ENCODE data around the gene HUS1. TPM values are rescaled to one million over a fixed set of nuclear protein-coding genes. Genes with fewer than 3 reads are reported as not detected.
A peak's percentile ranks its signal among the peaks of the same experiment; 100 is the strongest.
"Not testable (repeated sequence)": the region's sequence is repeated elsewhere in the genome, so short reads cannot be mapped to it uniquely, and the experiment has no call there.

The HUS1 gene
- 9.6 TPM for total RNA-seq (ENCODE audit: insufficient read depth, low replicate concordance)

GRCh38 chr7:47979145-47979831 is at the start of gene HUS1:
TSS of gene HUS1 (minus strand) at chr7:47979615. CDS start at chr7:47979519, 96 bp downstream.
- DNase-seq (ENCODE audit: low spot score) = peak; percentile 93

- no peak for DNase-seq (ENCODE audit: low spot score)
Measured at GRCh38 chr7:48028938-48029337, 49.5 kb upstream of the HUS1 start, which contains the start of gene SUN3. TSS of gene SUN3 (minus strand) at chr7:48029107. CDS start at chr7:48028938, 169 bp downstream.

- DNase-seq (ENCODE audit: low spot score) = no peak
Measured at GRCh38 chr7:48025624-48026023, 46.2 kb upstream of the HUS1 start.

GRCh38 chr7:48017674-48018073 is 38.3 kb upstream of the HUS1 start:
- DNase-seq (ENCODE audit: low spot score) = no peak

GRCh38 chr7:48016641-48017040 is 37.2 kb upstream of the HUS1 start:
- no peak for DNase-seq (ENCODE audit: low spot score)

GRCh38 chr7:48011951-48012350 is 32.5 kb upstream of the HUS1 start:
- peak; percentile 47 for DNase-seq (ENCODE audit: low spot score)

- no peak for DNase-seq (ENCODE audit: low spot score)
Measured at GRCh38 chr7:48011323-48011722, 31.9 kb upstream of the HUS1 start.

GRCh38 chr7:48009954-48010353 is 30.5 kb upstream of the HUS1 start:
- no peak for DNase-seq (ENCODE audit: low spot score)

GRCh38 chr7:48009257-48009656 is 29.8 kb upstream of the HUS1 start:
- DNase-seq (ENCODE audit: low spot score) = no peak

GRCh38 chr7:48006866-48007265 is 27.5 kb upstream of the HUS1 start:
- no peak for DNase-seq (ENCODE audit: low spot score)

GRCh38 chr7:48004638-48005037 is 25.2 kb upstream of the HUS1 start:
- DNase-seq (ENCODE audit: low spot score) = no peak

GRCh38 chr7:48004032-48004431 is 24.6 kb upstream of the HUS1 start:
- DNase-seq (ENCODE audit: low spot score) = no peak

GRCh38 chr7:48000164-48000563 is 20.7 kb upstream of the HUS1 start:
- not testable (repeated sequence) for DNase-seq (ENCODE audit: low spot score)

GRCh38 chr7:47999413-47999812 is 20.0 kb upstream of the HUS1 start:
- no peak for DNase-seq (ENCODE audit: low spot score)

GRCh38 chr7:47992446-47992845 is 13.0 kb upstream of the HUS1 start:
- DNase-seq (ENCODE audit: low spot score) = no peak

- DNase-seq (ENCODE audit: low spot score) = peak; percentile 91
Measured at GRCh38 chr7:47991741-47992311, 12.4 kb upstream of the HUS1 start.

- no peak for DNase-seq (ENCODE audit: low spot score)
Measured at GRCh38 chr7:47991270-47991669, 11.9 kb upstream of the HUS1 start.

- DNase-seq (ENCODE audit: low spot score) = no peak
Measured at GRCh38 chr7:47990592-47990991, 11.2 kb upstream of the HUS1 start.

GRCh38 chr7:47989607-47990400 is 10.4 kb upstream of the HUS1 start:
- DNase-seq (ENCODE audit: low spot score) = not testable (repeated sequence)

- DNase-seq (ENCODE audit: low spot score) = no peak
Measured at GRCh38 chr7:47988496-47989386, 9.3 kb upstream of the HUS1 start.

- DNase-seq (ENCODE audit: low spot score) = no peak
Measured at GRCh38 chr7:47982610-47983009, 3.2 kb upstream of the HUS1 start.

All from umbilical cord (tissue), 2 donors.